LHCN-M2 (cell line): Measurements from ENCODE around the gene CERKL. TPM values are rescaled to one million over a fixed set of nuclear protein-coding genes. Genes with fewer than 3 reads are reported as not detected.

Source experiments
- DNase-seq: peaks from one replicate; pipeline ENCODE4 v3.0.0-alpha.2; 2012; ENCODE audit warnings: low read depth
- total RNA-seq: library from RNA; depleted of rRNA; stranded (reverse); fragments of >200 nt; gene quantifications from 2 replicates; pipeline ENCODE4 v1.2.3, GENCODE V29; 2014

Gene CERKL
- total RNA-seq, 1 experiment from 2014 or later, result 0.17 TPM

DNA sequence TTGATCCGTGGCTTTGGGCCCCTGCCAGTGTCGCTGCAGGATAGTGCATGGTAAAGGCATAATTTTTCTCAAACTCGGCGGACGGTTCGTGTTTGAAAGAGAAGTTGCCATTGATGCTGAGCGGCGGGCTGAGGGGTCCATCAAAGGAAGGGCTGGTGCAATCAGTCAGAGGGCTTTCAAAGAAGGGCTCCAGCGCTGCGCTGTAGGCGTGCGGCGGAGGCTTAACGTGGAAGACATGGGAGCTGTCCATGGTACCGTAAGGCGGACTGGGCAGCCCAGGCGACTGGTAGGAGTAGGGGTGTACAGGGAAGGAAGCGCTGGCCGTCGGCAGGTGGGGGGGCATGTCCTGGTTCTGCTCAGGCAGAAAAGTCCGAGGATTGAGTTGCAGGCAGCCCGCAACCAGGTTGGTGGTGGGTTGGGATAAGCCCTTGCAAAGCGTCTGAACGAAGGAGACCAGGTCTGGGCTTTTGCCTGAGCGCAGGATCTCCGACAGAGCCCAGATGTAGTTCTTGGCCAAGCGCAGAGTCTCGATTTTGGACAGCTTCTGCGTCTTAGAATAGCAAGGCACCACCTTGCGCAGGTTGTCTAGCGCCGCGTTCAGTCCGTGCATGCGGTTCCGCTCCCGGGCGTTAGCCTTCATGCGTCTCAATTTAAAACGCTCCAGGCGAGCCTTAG lies 21.1 kb upstream of the CERKL start:
- peak; percentile 31 for DNase-seq

DNA sequence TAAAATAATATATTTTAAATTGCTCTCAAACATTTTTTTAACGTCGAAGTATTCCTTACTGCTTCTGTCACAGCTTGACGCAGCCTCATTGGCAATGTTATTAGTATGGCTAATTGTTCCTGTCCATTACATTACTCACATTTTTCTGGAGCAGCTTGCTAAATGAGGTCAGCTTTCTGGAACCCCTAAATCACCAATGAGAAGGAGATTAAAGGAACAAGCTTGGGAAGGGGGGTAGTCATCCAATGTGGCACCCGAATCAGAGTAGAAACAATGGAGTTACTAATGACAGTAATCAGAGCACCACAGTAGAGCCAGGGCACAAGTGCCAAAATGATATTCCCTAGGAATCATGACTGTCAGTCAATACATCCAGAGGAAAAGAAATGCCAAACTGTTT lies 18.3 kb upstream of the CERKL start:
- no peak for DNase-seq

DNA sequence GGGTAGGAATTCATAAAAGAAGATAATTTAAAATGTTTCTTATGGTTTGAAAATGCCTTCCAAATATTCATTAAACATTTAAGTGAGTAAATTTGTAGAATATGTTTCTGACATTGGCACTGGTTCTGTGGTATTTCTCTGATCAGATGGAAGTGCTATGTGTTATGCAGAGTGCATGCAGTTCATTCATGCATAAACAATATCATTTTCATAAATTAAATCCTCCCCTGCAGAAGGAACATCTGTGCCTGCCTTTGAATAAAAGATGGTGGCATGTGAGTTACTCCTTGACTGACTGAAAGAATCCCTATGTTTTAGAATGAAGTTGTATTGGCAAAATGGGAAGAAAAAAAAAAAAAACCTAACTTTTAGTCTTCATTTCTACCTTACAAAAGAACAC lies 17.6 kb upstream of the CERKL start:
- no peak for DNase-seq

DNA sequence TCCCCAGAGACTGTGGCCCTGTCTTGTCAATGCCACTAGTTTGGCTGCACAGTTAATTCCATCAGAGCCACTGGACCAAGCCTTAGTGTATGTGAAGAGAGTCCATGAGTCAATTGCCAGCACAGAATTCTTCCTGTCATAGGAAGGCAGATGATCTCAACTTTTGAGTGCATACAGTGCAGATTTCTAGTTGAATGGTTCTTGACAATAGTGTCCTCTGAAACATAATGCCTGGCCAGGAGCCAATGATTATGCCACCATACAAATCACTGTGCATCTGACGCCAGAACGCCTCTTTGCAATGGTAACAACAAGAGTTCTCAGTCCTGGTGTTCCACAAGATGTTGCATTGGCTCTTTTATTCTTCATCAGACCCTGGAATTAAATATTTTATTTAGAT lies 16.3 kb upstream of the CERKL start:
- DNase-seq, result no peak

DNA sequence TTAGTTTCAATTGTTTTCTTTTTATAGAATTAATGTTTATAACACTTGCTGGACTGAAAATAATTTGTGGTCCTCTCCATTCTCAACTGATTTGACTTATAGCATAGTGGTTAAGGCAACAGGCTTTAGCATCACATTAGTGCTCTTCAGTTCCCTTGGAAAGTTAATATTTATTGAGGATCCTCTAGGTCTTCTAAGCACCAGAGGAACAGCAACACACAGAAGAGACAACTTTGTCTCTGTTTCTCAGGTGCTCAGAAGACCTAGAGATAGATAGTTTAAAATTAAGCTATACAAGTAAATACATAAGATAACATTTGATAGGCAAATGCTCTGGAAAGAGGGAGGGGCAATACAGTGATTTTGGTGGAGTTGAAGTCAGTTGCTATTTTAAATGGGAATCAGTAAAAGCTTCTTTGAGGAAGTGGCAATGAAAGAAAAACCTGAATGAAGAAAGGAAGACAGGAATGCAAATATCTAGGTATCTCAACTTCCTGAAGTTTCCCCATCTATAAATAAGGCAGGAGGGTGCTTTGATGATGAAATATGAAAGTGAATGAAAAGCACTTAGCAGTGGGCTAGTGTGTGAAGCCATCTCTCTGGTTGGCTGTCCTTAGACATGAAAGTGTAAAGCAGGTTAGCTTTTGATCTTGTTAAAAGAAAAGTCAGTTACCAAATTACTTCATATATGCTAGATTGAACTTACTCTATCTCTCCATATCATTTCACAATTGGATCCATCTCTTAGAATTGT lies 15.5 kb upstream of the CERKL start:
- DNase-seq, result no peak

DNA sequence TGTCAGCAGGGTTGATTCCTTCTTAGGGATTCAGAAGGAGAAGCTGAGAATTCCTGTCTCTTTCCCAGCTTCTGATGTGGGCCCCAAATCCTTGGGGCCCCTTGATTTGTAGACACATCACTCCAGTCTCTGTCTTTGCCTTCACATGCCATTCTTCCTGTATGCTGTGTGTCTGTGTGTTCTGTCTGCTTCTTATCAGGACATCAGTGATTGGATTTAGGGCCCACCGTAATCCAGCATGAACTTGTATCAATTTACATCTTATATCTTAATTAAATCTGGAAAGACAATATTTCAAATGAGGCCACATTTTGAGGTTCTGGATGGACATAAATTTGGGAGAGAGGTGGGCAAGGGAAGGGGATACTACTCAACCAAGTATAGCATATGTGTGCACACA lies 13.7 kb upstream of the CERKL start:
- DNase-seq, result no peak

DNA sequence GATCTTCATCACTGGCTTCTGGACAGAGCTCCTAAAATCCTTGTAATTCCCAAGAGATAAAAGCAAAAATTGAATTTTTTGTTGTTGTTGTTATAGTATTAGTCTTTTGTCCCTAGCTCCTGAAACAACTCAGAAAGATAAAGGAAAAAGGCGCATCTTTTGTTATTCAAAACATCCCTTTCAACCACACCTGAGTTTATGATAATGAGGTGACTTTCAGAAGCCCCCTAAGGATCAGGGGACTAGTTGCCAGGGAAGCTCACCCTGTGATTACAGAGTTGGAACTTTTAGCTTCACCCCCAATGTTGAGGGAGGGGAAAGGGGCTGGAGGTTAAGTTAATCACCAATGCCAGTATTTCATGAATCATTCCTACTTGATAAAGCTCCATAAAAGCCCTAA lies 10.3 kb upstream of the CERKL start:
- DNase-seq, result no peak

DNA sequence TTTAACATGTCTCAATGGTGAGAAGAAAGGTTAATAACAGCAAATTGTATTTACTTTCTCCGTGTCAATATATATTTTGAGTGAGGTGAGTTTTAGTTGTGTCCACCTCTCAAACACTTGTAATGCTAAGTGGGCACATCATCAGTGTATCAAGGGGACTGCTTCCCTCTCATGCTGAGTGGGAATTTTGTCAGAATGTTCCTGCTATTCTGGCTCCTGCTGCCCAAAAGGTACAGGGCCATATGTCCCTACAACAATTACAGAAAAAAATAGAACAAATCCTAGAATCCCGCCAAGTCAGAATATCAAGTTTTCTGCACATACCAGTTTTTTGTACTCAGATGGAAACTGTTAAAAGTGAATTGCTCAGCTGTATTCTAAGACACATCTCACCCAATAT lies 5.4 kb upstream of the CERKL start:
- DNase-seq, result no peak

DNA sequence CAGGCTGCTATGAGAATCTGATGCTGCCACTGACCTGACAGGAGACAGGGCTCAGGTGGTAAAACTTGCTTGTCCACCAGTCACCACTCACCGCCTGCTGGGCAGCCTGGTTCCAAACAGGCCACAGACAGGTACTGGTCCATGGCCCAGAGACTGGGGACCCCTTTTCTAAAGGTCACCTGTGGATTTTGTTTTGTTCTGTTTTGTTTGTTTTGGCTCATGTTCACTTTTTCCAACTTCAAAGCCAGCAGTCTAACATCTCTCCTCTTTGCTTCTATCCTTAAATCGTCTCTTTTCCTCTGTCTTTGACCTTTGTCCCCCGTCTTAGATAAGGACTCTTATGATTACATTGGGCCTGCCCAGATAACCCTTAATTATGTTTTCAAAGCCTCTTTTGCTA lies 3.3 kb upstream of the CERKL start:
- no peak for DNase-seq

DNA sequence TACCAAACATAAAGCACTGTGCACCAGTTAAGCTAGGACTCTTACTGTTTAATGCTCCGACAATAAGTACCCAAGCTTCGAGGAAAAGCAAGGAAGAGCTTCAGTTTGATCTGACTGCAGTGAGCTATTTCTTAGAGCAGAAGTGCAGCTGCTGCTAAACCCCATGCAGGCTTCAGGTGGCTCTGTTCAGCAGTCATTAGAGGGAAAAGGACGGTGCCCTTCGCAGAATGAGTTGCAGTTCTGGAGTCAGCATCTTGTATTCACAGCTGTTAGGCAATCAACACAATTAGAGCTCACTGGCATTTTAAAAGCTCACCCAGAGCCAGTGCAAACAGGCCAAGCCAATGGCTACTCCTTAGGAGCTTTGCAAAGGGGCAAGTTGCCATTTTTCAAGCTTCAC lies 1.5 kb upstream of the CERKL start:
- DNase-seq, result no peak

DNA sequence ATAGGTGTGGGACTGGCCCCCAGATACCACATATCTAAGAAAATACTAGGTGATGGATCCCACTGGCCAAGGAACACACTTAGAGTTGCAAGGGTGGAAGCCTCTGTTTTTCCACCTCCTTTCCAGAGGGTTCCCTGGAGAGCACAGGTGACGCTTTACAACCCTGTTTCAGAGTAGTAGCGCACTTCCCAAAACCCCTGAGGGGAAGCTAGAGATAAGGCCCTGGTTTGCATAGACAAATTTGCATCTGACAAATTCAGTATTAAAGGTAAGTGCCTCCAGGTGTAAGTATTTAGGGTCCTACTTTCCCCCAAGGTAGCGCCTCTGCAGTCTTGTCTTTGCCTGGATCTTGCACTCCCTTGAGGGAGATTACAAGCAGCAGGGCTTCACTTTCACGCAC lies 474 bp upstream of the CERKL start:
- no peak for DNase-seq

DNA sequence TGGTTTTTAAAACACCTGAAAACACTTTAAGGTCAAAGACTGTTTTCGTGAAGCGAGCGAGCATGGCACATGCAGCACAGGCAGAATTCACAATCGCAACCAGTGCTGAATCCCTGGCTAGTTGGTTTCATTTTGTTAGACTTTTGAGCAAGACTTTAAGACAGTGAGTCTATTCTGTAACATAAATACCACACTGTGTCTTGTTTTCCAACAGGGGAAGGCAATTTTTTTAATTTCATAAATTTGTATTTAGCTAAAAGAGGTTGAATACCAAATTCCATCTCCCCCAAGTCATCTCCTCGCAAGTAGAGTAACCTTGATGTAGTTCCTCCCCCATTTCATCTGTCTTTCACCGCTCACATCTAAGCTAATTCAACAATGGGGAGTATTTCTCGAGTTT lies 1.4 kb downstream of the CERKL start:
- DNase-seq, result no peak

DNA sequence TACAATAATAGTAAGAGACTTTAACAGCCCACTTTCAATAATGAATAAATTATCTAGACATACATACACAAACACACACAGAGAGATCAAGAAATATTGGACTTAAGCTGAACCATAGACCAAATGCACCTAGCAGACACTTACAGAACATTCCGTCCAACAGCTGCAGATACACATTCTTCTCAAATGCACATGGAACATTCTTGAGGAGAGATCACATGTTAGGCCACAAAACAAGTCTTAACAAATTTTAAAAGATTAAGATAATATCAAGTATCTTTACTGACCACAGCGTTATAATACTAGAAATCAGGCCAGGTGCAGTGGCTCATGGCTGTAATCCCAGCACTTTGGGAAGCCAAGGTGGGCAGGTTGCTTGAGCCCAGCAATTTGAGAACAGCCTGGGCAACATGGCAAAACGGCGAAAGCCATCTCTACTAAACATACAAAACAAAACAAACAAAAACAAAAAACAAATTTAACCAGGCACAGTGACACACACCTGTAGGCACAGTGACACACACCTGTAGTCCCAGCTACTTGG lies 7.4 kb downstream of the CERKL start:
- DNase-seq, result peak; percentile 63

DNA sequence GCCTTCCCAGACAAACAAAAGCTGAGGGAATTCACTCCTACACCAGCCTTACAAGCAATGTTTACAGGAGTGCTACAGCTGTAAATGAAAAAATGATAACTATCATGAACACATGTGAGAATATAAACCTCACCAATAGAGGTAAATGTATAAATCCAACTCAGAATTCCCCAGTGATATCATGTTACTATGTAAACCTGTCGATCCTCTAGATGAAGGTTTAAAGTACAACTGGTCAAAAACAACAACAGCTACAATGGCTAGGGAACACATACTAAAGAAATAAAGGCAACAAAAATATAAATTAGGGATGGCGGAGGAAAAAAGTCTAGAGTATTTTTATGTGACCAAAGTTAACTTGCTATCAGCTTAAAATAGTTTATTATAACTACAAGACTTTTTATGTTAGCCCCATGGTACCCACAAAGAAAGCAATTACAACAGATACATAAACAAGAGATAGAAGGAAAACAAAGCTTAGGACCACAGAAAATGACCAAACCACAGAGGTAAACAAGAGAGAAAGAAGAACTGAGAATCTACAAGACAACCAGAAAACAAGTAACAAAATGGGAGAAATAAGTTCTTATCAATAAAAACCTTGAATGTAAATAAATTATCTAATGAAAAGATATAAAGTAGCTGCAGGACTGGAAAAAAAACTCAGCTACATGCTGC lies 8.3 kb downstream of the CERKL start:
- no peak for DNase-seq

DNA sequence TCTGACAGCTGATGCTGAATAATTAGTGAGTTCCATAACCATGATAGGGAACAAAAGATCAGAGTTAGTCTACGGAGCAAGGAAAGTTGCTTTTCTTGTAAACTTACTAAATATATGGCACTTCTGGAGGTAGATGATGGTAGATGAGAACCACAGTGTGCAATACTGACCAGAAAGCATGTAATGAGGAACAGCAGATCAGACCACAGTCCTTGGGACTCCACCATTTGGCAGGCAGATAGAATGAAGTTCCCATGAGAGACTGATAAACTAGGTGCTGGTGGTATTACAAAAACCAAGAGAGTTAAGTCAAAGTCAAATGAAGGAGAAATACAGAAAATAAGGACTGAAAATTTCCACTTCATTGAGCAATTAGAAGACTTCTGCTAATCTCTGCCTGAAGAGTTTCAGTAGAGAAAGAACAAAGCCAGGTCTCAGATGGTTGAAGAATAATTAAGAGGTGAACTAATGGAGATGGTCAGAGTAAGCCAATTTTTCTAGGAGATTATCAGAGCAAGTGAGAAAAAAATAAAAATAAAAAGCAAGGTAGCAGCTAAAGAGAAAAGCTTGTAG lies 10.4 kb downstream of the CERKL start:
- no peak for DNase-seq

DNA sequence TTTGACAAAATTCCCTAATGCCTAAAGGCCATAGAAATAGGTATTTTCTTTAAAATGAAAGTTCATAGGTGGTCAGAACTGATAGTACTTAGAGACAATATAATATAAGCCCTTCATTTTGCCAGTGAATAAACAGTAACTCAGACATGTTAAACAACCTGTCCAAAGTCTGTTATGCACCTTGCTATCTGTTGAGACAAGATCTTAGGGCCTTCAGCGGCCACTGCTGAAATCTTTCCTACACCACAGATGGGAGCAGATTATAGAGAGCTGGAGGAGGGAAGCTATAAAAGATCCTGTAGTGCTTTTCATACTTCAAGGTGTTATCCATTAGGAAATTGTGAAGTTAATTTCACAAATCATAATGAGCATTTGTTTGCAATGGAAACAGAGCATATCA lies 13.8 kb downstream of the CERKL start:
- DNase-seq, result no peak

DNA sequence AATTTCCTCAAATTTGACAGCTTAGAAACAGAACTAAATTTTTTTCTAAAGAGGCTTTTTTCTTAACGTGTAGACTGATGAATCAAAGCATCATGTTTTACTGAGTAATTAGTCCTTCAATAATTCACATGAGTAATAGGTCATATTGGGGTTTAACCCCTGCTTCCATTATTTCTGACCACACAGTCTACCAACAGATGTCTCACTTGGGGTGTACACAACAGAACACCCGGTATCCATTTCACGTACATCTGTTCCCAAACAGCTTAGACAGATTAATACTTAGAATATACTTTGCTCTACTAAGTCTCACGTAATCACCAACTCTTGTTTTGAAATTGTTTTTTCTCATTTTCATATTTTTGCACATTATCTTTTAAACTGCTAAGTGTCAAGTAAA lies 14.8 kb downstream of the CERKL start:
- DNase-seq, result peak; percentile 71

DNA sequence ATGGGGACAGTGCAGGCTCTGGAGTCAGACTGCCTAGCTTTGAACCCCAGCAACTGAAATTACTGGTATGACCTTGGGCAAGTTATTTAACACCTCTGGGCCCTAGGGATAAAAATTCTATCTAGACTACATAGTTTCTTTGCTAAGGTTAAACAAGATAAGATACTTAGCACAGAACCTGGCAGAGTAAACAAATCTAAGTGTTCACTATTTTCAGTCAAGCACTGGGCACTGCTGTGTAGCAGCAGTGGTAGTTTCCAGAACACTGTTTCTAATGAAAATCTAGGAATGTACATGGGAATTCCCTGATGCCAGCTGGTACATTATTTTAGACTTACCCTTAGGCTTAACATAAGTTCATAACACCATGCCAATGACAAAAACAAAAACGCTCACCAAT lies 17.2 kb downstream of the CERKL start:
- no peak for DNase-seq

DNA sequence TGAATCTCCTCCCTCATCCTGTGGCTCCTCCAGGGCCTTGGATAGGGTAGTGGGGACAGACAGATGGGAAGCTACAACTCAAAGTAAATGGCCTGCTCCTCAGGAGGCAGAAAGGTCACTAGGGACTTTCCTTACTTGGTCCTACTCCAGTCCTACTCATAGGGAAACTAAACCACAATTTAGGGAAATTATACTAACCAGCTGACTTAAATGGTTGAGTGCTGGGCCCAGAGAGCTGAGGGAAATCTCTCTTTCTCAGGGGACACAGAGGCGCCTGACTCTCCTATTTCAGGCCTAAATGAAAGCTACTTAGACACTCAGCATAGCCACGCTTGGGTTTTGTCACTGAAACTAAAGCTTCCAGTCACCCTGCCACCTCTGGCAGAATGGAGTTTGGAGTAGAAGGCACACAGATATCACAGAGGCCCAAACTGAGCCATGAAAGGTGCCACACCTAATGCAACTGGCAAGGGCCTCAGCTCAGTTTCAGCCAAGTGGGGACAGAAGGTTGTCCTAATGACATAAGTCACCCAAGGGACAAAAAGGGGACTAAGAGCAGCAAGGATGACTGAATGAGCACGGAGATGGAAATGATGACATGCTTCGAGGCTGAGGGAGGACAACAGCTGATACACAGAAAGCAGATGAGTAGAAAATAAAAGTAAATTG lies 24.0 kb downstream of the CERKL start:
- no peak for DNase-seq

DNA sequence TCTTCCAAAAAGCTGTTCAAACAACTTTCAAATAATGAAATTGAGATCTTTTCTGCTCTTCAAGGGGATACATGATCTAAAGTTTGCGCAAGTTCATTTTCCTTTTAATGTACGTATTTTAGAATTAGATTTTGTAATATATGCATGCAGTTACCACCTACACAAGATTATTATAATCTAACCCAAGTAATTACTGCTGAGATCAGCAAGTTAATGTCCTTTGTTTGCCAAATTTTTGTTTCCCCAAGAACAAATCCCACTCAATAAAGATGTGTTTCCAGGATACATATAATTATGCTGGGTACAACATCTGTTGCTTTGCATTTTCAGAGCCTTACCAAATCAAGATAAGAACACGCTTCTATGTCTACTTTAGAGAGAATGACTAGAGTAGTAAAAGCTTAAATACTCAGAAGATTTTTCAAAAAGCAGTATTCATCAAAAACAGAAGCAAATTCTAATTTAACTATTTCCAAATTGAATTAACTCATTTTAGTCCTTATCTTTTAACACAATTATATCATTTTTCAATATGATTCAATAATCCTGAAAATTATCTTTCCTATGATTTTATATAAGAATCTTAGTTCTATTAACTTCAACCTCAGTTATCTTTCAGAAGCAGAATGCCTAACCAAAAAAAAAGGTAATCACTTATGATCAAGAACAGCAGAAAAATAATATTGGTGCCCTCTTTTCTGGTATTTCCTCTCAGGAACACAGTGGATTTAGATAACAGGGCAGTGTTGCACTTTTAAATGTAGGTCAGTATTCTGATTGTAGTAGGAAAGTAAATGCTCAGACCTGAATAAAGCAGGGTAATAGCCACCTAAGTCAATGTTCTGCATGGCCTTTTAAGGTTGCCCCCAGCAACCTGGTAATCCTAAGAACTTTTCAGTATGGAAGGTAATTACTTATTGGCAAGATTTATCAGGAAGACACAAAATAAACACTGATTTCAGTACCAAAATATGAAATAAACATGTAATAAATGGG lies 28.0 kb downstream of the CERKL start:
- no peak for DNase-seq
